Vagina (tissue), 2 donors: ENCODE data around the gene SLAMF7. TPM values are rescaled to one million over a fixed set of nuclear protein-coding genes. Genes with fewer than 3 reads are reported as not detected.

Experiments used
- DNase-seq, 2 donors: peaks; one replicate each; pipeline ENCODE4 v3.0.0-alpha.2; 2017; ENCODE audit errors: extremely low spot score in 2 of 2
- H3K27ac ChIP-seq: fragments of 200-600 bp; sonication (generic); one replicate; pipeline ENCODE4 v1.5.1; 2019
- H3K27me3 ChIP-seq: fragments of 200-600 bp; sonication (generic); one replicate; pipeline ENCODE4 v1.5.1; 2019
- H3K36me3 ChIP-seq, 2 donors: fragments of 200-600 bp; sonication (generic); one replicate each; pipeline ENCODE4 v1.5.1; 2017 to 2019
- H3K4me1 ChIP-seq: fragments of 200-600 bp; sonication (generic); one replicate; pipeline ENCODE4 v1.5.1; 2019
- H3K4me3 ChIP-seq, 2 donors: fragments of 200-600 bp; sonication (generic); 1 replicate in 1 of 2; 2 replicates in 1 of 2; pipeline ENCODE4 v1.5.1; 2016 to 2019
- H3K9me3 ChIP-seq: fragments of 200-600 bp; sonication (generic); one replicate; pipeline ENCODE4 v1.5.1; 2019
- POLR2A ChIP-seq, 2 donors: fragments of 450-650 bp; IDR thresholded peaks; one replicate each; pipeline ENCODE4 v1.6.1; 2017; ENCODE audit warnings: antibody characterized with exemption in 2 of 2, mild to moderate bottlenecking in 2 of 2, moderate library complexity in 2 of 2
- POLR2AphosphoS5 ChIP-seq, 2 donors: sonication (generic); formaldehyde crosslinking; IDR thresholded peaks; one replicate each; pipeline ENCODE4 v1.9.0; 2017; ENCODE audit warnings: antibody characterized with exemption in 2 of 2, mild to moderate bottlenecking in 2 of 2, low read depth in 1 of 2; ENCODE audit not compliant: insufficient read depth in 1 of 2
- intact Hi-C: fragments of 100-400 bp; cut with DNase I; formaldehyde crosslinking; loops from one replicate; pipeline ENCODE4 v1.15.1; 2023
- total RNA-seq: library from RNA; depleted of rRNA; stranded (reverse); fragments of >200 nt; gene quantifications from one replicate; pipeline ENCODE4 v1.2.3, GENCODE V29; 2016
- TF ChIP-seq, protein P1 (sequence below), 3 experiments: fragments of 450-650 bp in 2 of 3; fragments of 200-600 bp in 1 of 3; sonication (generic) in 1 of 3; IDR thresholded peaks; one replicate each; pipeline ENCODE4 v1.5.1; 2017 to 2019; ENCODE audit warnings: antibody characterized with exemption in 3 of 3, mild to moderate bottlenecking in 2 of 3, moderate library complexity in 2 of 3

SLAMF7 gene
- total RNA-seq, 1 donor from 2014 or later: 2.2 TPM

DNA sequence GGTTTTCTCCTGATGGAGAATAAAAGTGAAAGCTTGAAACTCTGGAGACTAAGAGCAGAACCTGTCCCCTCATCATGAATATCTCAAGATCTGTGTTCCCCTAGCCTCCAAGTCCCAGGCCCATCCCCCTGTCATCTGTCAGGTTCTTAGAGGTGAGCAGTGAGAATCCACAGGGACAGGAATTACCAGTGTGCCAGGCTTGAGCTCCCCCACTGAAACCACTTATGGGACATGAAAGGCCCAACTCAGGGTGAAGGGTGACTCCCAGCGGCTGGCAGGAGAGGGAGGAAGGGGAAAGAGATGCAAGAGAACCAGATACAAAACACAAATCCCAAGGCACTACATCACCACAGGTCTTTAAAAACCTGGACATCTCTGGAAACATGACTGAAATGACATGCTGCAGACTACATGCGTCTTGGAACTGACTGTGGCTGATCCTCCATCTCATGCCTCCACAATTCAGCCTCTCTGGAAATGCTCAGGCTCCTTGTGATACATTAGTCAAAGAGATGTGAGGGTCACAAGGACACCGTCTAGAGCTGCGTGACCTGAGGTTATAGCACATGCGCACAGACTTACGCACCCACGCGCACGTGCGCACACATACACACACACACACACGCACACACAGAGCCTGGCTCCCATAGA lies 50.1 kb downstream of the SLAMF7 start:
- TF ChIP-seq, protein P1, sequence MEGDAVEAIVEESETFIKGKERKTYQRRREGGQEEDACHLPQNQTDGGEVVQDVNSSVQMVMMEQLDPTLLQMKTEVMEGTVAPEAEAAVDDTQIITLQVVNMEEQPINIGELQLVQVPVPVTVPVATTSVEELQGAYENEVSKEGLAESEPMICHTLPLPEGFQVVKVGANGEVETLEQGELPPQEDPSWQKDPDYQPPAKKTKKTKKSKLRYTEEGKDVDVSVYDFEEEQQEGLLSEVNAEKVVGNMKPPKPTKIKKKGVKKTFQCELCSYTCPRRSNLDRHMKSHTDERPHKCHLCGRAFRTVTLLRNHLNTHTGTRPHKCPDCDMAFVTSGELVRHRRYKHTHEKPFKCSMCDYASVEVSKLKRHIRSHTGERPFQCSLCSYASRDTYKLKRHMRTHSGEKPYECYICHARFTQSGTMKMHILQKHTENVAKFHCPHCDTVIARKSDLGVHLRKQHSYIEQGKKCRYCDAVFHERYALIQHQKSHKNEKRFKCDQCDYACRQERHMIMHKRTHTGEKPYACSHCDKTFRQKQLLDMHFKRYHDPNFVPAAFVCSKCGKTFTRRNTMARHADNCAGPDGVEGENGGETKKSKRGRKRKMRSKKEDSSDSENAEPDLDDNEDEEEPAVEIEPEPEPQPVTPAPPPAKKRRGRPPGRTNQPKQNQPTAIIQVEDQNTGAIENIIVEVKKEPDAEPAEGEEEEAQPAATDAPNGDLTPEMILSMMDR (IDR thresholded peaks at IDR 0.05): no peak
- TF ChIP-seq POLR2AphosphoS5 (IDR thresholded peaks at IDR 0.05; ENCODE audit: insufficient read depth in 1 of 2, low read depth in 1 of 2): no peak
- no peak for TF ChIP-seq POLR2A (IDR thresholded peaks at IDR 0.05)
- intact Hi-C loops: no loop called here
- H3K9me3 ChIP-seq: no peaks in the 10 kb centered on the region
- no peaks in the 10 kb centered on the region for H3K4me1 ChIP-seq
- no peaks in the 10 kb centered on the region for H3K27me3 ChIP-seq
- no peak overlapping the region for H3K4me3 ChIP-seq
- DNase-seq: no peak
- H3K36me3 ChIP-seq: no peaks in the 10 kb centered on the region
- no peak overlapping the region for H3K27ac ChIP-seq

DNA sequence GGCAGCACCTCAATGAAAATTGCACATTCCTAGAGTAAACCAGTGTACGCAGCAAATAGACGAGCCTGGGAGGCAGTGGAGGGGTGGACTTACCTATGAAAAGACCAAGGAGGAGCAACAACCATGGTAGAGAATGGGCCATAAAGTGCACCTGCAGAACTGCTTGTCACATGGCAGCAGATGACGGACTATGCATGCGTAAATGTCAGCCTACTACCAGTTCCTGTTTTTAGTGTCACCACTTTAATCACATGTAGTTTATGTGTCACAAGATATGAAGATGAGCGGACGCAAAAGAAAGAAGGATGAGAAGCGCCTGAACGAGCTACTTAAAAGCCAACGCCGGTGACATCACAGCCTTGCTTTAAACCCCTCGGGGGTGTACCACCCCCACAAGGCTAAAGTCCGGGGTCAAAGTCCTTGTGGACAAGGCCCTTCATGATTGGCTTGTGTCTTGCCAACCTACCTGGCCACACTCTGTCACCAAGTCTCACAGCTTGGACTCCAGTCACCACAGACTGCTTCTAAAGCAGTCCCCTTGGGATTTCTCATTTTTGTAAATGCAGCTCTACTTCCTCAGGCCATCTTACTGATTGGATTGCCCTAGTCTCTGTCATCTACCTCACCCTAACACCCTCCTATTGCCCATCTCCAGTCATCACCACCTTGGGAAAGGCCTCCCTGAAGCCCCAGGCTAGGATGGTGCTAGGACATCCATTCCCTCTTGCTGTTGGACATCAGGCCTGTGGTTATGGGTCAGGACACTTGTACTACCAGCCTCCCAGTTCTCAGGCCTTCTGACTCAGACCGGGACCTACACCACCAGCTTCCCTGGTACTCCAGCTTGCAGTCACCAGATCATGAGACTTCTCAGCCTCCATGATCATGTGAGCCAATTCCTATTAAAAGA lies 50.9 kb downstream of the SLAMF7 start:
- no peak for DNase-seq
- Histone ChIP-seq H3K4me3 (no peak overlapping the region), H3K36me3 (no peaks in the 10 kb centered on the region), H3K27me3 (no peaks in the 10 kb centered on the region), H3K9me3 (no peaks in the 10 kb centered on the region), H3K27ac (no peak overlapping the region), H3K4me1 (no peaks in the 10 kb centered on the region)
- intact Hi-C loops: no loop called here
- no peak for TF ChIP-seq POLR2A (IDR thresholded peaks at IDR 0.05)
- TF ChIP-seq, protein P1 (IDR thresholded peaks at IDR 0.05): no peak
- TF ChIP-seq POLR2AphosphoS5 (IDR thresholded peaks at IDR 0.05; ENCODE audit: insufficient read depth in 1 of 2, low read depth in 1 of 2): no peak

DNA sequence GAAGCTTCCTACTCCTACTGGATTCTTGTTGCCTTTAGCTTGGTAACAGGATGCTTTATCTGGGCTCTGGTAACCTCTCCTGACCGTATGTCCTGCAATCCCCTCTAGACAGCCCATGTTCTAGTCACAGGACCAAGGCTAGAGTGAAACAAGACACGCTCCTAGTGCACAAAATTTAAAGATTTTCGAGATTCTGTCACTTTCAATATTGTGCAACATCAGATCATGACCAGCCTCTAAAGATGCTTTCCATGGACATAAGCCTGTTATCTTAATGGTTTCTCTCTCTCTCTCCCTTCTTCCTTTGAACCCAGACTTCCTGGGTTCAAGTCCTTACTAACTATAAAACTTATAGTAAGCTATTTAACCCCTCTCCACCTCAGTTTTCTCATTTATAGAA lies 55.3 kb downstream of the SLAMF7 start:
- TF ChIP-seq POLR2AphosphoS5 (IDR thresholded peaks at IDR 0.05; ENCODE audit: insufficient read depth in 1 of 2, low read depth in 1 of 2) (no peak), POLR2A (IDR thresholded peaks at IDR 0.05) (no peak)
- TF ChIP-seq, protein P1 (IDR thresholded peaks at IDR 0.05): no peak
- intact Hi-C loops: no loop called here

DNA sequence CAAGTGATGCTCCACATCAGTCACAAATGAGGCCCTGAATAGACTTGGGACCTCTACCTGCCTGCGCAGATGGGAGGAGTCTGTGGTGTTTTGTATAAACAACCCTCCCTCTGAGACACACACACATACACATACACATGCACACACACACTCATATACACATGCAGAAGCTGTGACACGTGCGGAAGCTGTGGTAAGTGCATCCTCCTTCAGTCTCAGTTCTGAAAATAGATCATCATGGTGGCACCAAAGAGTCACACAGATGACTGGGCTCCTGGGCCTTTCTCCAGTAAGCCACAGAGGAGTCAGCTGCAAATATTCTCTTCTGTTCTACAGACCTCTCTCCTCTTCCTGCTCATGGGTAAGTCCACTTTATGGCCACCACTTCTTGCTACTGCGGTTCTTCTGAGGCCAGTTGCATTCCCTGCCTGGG lies 56.9 kb downstream of the SLAMF7 start, which contains the start of gene LY9:
LY9 (plus strand) TSS at position 224 of the 433 bp plus-strand sequence; CDS start at position 238, 14 bp downstream.
- H3K27ac ChIP-seq: peak within 1 kb of the TSS; percentile 7

More for the DNA sequence above, 55.3 kb downstream of the SLAMF7 start:
- Histone ChIP-seq H3K4me1 (no peaks in the 10 kb centered on the region), H3K27me3 (no peaks in the 10 kb centered on the region), H3K9me3 (no peaks in the 10 kb centered on the region), H3K27ac (no peak overlapping the region), H3K4me3 (no peak overlapping the region), H3K36me3 (no peaks in the 10 kb centered on the region)
- no peak for DNase-seq

More for the DNA sequence above, 56.9 kb downstream of the SLAMF7 start, which contains the start of gene LY9:
- DNase-seq: no peak
- peak within 1 kb of the TSS in 1 of 2 donors; percentile 13 for H3K4me3 ChIP-seq
- TF ChIP-seq POLR2AphosphoS5 (IDR thresholded peaks at IDR 0.05; ENCODE audit: insufficient read depth in 1 of 2, low read depth in 1 of 2): no peak
- TF ChIP-seq, protein P1 (IDR thresholded peaks at IDR 0.05): no peak
- TF ChIP-seq POLR2A (IDR thresholded peaks at IDR 0.05): no peak
- no peaks in the 10 kb centered on the region for H3K9me3 ChIP-seq
- H3K36me3 ChIP-seq: no peaks in the 10 kb centered on the region
- intact Hi-C loops: no loop called here
- no peaks in the 10 kb centered on the region for H3K27me3 ChIP-seq
- no peaks in the 10 kb centered on the region for H3K4me1 ChIP-seq
